NCI-H524 treated with DMSO at 0.1 percent for 48 hours (cell line): ENCODE data around the gene COPG1.
"Not testable (repeated sequence)": the region's sequence is repeated elsewhere in the genome, so short reads cannot be mapped to it uniquely, and the experiment has no call there.

ENCODE experiments used
- DNase-seq: peaks from one replicate; lab custom pipeline; 2025; lab: John Stamatoyannopoulos, UW

The COPG1 gene

GRCh38 chr3:129249284-129250065, at the start of gene COPG1:
Gene COPG1, plus strand, starts transcription at chr3:129249606. Its CDS starts 104 bp downstream, at chr3:129249710.
- DNase-seq: peak; percentile 71

- DNase-seq: no peak
These were observed 44.9 kb upstream of the COPG1 start for GRCh38 chr3:129204473-129204872.

- no peak for DNase-seq
These were observed 44.1 kb upstream of the COPG1 start for GRCh38 chr3:129205109-129205832.

GRCh38 chr3:129207479-129207878, 41.9 kb upstream of the COPG1 start:
- no peak for DNase-seq

GRCh38 chr3:129211345-129211744, 38.1 kb upstream of the COPG1 start:
- DNase-seq: no peak

GRCh38 chr3:129211772-129212171, 37.6 kb upstream of the COPG1 start:
- DNase-seq: no peak

- no peak for DNase-seq
These were observed 36.2 kb upstream of the COPG1 start for GRCh38 chr3:129213238-129213637.

GRCh38 chr3:129218742-129219141, 30.7 kb upstream of the COPG1 start:
- no peak for DNase-seq

- DNase-seq: not testable (repeated sequence)
These were observed 25.0 kb upstream of the COPG1 start for GRCh38 chr3:129224387-129224786.

- no peak for DNase-seq
These were observed 24.4 kb upstream of the COPG1 start for GRCh38 chr3:129224984-129225393.

GRCh38 chr3:129226374-129226773, 23.0 kb upstream of the COPG1 start:
- DNase-seq: no peak

GRCh38 chr3:129228891-129229585, 20.4 kb upstream of the COPG1 start:
- DNase-seq: no peak

- DNase-seq: no peak
These were observed 18.9 kb upstream of the COPG1 start for GRCh38 chr3:129230311-129231019.

GRCh38 chr3:129231331-129232119, 17.9 kb upstream of the COPG1 start:
- DNase-seq: no peak

- no peak for DNase-seq
These were observed 15.9 kb upstream of the COPG1 start for GRCh38 chr3:129233538-129233937.

GRCh38 chr3:129234441-129234840, 15.0 kb upstream of the COPG1 start:
- no peak for DNase-seq

- DNase-seq: no peak
These were observed 14.0 kb upstream of the COPG1 start for GRCh38 chr3:129235344-129235917.

GRCh38 chr3:129238945-129239705, 10.3 kb upstream of the COPG1 start:
- DNase-seq: no peak

- DNase-seq: no peak
These were observed 9.4 kb upstream of the COPG1 start for GRCh38 chr3:129239991-129240390.

- DNase-seq: no peak
These were observed 9.0 kb upstream of the COPG1 start for GRCh38 chr3:129240436-129240835.
